ENCODE data around the gene AMBRA1.

Gene AMBRA1

DNA sequence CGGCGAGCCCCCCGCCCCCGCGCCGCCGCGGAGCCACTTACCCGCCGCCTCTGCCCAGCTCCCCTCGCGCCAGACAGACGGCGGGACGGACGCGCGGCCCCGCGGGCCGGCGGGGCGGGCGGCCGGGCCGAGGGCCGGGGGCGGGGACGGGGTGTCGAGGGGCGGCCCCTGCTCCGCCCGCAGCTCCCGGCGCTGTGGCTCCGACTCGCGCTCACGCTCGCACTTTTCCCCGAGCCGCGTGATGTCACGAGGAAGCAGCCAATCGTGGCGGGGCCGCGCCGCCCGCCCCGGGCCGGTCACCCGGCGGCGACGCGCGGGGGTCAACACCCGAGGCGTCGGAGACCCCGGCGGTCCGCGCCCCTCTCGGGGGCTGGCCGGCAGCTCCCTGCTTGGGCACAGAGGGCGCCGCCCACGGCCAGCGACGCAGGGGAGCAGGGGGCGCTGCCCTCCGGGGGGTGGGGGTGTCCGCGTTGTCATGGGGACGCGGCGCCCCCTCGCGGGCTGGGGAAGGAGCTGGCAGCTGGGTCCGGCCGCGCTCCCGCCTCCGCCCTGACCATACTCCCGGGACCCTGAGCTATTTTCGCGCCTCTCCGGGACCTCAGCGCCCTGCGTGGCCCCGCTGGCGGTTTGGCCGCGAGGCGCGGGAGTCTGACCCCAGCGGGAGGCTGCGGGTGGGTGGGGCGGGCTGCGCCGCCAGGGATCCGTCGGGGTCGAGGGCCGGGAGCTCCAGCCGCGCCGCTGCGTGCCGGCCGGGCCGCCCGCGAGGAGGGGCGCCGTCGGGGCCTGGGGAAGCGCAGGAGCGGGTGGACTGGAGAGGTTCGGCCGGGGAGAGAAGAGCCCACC lies 202.0 kb downstream of the AMBRA1 start, which contains the start of gene CHRM4:
Gene CHRM4 (minus strand): TSS at position 199 of the 843 bp plus-strand sequence. CDS start 5,219 bp downstream, outside the sequence.
- no peak for DNase-seq

GRCh38 chr11:46391186-46391577 lies 202.6 kb downstream of the AMBRA1 start:
- no peak for DNase-seq

DNA sequence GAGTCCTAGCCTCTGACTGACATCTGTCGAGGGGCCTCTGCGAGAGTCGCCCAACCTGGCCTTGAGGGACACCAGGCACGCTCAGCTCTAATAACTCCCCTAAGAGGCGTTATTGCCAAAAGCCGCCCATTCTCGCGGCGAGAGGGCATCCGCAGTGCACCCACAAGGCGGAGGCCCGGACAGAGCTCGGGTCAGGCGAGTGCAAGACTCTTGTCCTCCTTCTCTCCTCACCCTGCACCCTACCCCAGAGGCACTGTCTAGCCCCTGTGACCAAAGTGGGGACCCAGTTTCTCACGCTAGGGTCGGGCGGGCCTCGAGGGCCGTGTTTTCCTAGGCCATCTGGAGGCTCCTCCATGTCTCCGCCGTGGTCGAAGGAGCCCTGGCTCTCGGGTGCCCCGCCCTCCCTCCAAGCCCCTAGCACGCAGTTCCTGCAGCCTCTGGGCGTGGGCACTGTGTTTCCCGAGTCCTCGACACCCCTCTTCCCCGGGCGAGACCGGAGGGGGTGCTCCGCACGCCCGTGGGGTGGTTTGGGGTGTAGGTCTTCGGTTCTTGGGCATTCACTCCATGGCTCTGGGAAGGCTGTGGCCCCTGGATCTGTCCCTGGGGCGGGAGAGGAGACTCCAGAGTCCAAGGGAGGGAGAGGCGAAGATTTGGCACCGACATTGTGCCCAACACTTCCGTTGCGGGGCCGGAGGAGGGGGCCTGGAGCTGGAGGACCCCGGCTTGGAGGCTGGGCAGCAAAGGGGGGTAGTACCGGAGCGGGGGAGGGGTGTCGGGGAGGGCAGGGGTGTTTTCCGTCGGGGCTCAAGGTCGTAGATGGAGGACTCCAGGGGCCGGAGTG lies 203.3 kb downstream of the AMBRA1 start:
- no peak for DNase-seq

DNA sequence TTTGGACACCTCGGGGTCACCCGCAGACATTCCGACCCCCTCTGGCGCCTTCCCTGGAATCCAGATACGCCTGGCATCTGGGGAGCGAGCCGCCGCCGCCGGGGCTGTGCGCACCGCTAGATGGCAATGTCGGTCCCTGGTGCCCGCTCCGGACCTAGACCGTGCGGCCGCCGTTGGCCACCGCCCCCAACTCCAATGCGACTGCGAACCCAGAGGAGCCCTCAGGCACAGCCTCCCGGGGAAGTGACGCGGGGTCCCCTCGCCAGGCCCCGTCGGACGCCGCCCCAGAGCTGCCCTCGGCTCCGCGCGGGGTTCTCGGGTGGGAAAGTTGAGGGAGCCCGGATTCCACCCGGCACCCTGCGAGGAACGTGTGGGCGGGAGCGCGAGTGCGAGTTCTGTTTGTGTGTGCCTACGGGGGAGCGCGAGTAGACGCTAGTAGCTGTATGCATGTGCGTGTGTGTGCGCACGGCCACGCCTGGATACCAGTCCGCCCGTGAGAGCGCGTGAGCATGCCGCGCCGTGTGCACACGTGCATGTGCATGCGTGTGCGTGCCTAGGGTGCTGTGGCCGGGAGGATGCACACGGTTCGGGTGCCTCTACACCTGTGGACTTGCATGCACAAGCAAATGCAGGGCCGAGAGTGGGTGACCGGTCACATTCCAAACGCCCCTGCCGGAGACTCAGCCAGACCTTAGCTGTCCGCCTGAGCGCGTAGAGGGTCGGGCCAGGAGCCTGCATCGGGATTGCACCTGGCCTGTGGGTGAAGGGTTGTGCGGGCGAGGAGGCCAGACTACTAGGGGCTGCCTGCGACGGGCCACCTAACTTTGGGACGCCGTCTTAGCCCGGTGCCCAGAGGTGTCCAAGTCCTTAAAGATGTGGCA lies 204.1 kb downstream of the AMBRA1 start:
- peak; percentile 43 for DNase-seq

DNA sequence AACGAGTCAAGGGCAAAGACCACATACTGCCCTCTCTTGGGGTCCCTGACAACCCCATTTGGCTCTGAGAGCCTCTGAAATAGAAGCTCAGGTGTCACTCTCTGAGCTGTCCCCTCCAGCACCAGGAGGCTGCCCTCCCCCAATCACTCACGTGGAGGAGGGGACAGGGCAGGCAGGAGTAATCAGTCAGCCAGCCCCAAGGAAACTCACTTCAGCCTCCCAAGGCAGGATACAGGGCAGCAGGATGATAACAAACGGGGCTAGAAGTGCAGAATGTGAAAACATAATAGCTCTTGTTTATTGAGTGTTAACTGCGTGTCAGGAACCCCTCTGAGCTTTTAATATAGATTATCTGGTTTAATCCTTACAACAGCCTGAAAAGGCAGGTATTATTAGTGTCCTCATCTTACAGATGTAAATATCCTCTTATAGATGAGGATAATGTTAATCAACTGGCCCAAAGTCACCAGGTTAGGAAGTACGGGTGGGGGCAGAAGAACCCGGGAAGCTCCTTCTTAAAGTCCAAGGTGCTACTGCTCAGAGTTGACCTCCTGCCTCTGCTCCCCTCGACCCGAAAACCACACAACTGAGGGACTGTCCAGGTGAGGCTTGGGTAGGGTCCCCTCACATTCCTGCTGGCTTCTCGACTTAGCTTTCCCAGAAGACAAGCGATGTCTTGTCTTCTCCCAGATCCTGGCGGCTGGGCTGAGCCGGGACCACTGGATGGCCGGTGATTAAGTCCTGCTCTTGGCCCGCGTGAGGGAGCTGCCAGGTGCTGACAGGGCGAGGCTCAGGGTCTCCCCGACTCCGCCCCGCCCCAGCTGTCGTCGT lies 205.0 kb downstream of the AMBRA1 start:
- no peak for DNase-seq

GRCh38 chr11:46387919-46388618 lies 205.8 kb downstream of the AMBRA1 start:
- DNase-seq: no peak

GRCh38 chr11:46387456-46387855 lies 206.4 kb downstream of the AMBRA1 start:
- no peak for DNase-seq

- no peak for DNase-seq
These were observed 207.1 kb downstream of the AMBRA1 start for GRCh38 chr11:46386674-46387073.

- DNase-seq: no peak
These were observed 207.7 kb downstream of the AMBRA1 start for GRCh38 chr11:46386005-46386578.

GRCh38 chr11:46385169-46386004 lies 208.4 kb downstream of the AMBRA1 start:
- DNase-seq: no peak

DNA sequence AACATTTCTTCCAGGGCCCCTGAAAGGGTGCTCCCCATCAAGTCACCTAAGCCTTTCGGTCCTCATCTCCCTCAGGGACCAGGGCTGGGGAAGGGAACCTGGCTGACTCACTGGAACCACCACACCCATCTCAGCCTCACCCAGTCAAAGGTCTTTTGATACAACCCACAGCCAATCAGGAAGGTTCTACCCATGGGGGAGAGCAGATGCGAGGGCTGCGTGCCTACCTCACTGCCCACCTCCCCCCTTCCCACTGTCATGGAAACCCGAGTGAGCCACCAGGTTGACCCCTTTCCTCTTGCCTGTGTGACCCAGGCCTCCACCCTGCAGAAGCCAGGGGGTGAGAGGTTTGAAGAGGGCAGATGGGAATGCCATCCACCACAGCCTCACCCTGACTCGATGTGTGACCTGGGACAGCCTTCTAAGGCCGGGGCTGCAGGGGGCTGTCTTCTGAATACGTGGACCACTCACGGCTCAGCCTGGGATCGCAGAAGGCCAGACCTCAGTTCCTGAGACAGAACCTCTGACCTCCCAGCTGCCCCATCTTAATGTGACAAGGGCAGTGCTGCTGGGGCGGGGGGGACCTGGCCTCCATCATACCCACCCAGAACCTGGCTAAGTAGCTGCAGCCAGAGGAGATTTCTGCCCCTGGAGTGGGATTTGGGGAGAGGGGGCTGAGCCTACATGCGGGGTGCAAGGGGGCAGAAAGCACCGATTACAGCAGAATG lies 209.7 kb downstream of the AMBRA1 start:
- DNase-seq: no peak

DNA sequence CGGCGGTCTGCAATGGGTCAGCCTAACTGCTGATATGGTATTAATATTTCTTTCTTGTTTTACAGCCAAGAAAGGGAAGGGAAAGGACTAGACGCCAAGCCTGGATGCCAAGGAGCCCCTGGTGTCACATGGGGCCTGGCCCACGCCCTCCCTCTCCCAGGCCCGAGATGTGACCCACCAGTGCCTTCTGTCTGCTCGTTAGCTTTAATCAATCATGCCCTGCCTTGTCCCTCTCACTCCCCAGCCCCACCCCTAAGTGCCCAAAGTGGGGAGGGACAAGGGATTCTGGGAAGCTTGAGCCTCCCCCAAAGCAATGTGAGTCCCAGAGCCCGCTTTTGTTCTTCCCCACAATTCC lies 210.4 kb downstream of the AMBRA1 start:
- no peak for DNase-seq

GRCh38 chr11:46382646-46383403 lies 211.0 kb downstream of the AMBRA1 start:
- peak; percentile 44 for DNase-seq

DNA sequence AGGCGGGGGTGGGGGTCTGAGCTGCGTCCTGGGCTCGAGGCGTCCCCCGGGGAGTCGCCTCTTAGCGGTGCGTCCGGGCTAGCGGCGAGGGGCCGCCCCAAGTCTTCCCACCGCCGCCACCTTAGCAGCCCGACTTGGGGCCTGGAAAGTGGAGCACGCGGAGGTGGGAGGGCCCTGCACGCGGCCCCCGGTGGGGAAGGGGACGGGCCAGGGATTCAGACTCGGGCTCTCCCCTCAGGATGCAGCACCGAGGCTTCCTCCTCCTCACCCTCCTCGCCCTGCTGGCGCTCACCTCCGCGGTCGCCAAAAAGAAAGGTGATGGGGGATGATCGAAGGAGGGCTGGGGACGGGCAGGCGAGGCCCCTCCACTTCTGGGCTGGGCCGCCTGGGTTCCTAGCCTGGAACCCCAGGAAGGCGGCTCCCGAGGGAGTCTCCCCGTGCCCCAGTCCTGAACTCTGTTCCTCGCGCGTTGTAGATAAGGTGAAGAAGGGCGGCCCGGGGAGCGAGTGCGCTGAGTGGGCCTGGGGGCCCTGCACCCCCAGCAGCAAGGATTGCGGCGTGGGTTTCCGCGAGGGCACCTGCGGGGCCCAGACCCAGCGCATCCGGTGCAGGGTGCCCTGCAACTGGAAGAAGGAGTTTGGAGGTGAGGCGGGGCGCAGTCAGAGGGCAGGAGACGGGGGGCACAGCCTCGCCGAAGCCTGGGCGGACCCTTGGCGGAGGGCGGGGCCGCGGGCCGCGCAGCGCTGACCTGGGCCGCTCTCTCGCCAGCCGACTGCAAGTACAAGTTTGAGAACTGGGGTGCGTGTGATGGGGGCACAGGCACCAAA lies 211.8 kb downstream of the AMBRA1 start:
- no peak for DNase-seq

- no peak for DNase-seq
These were observed 212.6 kb downstream of the AMBRA1 start, which contains the start of gene MDK for GRCh38 chr11:46381048-46381818. TSS of gene MDK (plus strand) at chr11:46381669. CDS start at chr11:46382058, 389 bp downstream.

DNA sequence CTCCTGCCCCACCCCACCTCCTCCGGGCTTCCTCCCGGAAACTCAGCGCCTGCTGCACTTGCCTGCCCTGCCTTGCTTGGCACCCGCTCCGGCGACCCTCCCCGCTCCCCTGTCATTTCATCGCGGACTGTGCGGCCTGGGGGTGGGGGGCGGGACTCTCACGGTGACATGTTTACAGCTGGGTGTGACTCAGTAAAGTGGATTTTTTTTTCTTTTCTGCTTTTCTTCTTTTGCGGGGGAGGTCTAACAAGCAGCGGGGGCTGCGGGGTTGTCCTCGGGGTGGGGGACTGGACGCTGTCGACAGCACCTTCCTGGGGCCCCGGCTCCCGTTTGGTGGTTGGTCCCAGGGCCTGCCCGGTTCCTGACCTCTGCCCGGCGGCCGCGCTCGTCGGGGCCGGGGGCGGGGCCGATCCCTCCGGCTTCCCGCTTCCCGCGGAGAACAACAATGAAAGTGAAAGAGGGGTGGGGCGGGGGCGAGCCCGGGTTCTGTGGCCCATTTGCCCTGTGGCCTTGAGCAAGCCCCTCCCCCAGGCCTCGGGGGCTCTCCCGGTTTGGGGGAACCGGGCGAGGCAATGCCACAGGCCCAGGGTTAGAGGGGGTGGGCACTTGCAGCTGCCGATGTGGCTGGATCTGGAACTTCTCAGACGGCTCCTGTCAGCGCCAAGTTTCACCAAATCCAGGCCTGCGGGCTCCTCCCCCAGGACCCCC lies 213.3 kb downstream of the AMBRA1 start:
- no peak for DNase-seq
